HG03025 (cell line): Measurements from ENCODE around the gene SH2D2A.
A peak's percentile ranks its signal among the peaks of the same experiment; 100 is the strongest.
"Not testable (repeated sequence)": the region's sequence is repeated elsewhere in the genome, so short reads cannot be mapped to it uniquely, and the experiment has no call there.

Source experiments
- ATAC-seq: cut with Tn5 transposase; IDR thresholded peaks from one replicate; pipeline ENCODE4 v1.9.1; 2021; ENCODE audit warnings: mild to moderate bottlenecking, moderate library complexity; ENCODE audit not compliant: unreplicated experiment, low FRiP score

SH2D2A gene

DNA sequence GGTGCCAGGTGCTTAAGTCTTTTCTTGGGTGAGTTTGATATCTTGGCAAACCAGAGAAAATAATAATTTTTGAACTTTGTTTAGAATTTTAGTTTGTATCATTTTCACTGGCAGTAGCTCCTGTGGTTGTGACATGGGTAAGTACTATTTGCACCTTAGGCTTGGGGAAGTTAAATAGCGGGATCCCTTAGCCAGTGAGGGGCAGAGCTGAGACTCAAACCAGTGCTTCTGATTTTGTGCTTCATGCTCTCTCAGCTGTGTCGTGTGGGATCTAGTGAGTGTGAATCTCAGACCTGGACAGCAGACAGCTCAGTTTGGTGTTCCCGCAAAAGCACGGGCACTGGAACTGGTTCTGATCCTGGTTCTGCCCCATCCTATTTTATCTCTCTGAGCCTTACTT, 39.7 kb downstream of the SH2D2A start:
- ATAC-seq: no peak

DNA sequence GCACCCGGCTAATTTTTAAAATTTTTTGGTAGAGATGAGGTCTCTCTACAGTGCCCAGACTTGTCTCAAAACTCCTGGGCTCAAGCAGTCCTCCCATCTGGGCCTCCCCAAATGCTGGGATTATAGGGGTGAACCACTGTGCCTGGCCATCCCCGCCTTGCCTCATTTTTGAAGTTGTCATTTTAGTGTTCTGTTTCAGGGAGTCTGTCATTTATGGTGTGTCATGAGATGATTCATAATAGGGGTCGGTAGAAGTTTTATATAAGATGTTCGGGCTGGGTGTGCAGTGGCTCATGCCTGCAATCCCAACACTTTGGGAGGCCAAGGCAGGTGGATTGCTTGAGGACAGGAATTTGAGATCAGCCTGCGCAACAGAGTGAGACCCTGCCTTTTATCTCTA, 40.8 kb downstream of the SH2D2A start:
- ATAC-seq: no peak

DNA sequence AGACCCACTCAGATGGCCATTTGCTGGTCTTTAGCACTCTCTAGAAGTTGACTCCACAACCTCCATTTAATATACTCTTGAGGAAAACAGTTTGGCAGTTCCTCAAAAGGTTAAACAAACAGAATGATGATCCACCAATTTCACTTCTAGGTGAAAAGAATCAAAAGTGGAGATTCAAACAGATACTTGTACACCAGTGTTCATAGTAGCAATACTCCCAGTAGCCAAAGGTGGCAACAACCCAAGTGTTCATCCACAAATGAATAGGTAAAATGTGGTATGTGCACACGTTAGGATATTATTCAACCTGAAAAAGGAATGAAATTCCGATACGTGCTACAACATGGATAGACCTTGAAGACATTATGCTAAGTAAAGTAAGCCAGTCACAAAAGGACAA, 43.0 kb downstream of the SH2D2A start:
- no peak for ATAC-seq

DNA sequence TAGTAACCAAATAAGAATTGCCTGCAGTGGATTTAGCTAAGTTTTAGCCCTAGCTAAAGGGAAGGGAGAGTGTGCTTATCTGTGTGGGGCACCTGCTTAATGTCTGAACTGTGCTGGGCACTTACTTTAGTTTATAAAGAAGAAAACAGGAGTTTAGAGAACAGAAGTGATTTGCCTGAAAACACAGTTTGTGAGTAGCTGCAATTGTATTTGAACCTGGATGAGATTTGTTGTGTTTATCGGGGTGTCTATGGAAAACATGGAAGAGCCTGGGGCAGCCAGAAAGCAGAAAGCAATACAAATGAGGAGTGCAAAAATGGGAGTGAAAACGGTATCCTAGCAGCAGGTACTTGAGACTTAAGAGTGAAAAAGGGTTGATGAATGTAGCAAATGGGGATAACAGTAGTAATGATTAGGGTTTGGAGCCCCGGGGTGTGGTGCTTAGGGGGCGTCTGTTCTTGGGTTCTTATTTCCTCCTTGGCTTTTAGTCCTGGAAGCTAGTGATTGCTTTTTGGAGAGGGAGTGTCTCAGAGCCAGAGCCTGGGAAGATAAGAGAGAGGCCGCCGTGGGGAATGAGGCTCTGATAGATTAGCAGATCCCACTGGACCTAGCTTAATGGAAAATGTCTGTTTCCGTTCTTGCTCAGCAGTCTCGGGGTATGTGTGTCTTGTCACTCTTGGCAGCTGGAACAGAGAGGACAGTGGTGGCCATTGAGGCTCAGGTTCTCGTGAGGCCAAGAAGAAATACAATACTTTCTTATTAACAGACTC, 43.7 kb downstream of the SH2D2A start:
- no peak for ATAC-seq

DNA sequence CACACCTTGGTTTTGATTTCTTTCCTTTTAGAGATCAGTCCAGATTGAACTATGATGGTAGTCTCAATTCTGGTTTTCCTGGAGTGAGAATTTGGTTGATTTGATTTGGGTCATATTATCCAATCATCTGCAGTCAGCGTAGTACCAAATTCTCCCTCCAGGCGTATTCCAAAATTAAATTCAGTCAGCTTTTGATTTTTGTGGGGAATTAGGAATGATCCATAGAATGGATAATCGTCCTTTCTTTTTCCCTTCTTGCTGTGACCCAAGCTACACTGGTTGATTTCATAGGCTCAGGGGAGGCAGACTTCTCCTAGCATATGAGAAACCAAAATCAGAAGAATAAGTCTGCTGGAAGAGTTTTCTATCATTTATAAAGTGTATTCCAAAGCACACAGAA, 44.4 kb downstream of the SH2D2A start:
- ATAC-seq: no peak

DNA sequence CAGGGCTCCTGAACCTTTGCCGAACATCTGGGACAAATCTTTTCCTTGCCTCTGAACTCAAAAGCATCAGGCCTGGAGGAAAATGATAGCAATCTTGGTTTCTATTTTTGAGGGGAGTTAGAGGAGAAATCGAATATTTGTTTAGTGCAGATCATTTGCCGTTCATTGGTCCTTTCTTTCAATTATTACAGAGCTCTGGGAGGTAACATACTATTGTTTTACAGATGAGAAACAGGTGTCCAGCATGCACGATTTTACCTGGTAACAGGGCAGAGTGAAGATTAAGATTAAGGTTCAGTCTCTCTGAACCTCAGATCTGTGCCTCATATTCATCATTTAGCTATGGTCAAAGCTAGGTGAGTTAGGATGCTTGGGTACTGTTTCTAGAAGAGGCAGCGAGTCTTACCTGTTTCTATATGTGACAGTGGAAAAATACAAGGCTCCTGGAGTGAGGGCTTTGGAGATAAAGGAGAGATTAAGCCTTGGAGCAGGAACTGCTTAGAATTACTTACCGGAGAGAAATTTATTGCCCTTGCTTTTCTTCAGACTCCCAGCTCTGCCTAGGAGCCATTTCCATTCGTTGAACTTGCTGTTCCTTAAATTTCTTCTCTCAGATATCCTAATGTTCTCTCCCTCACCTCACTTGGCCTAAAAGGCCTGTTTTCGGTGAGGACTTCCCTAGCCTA, 47.9 kb downstream of the SH2D2A start:
- no peak for ATAC-seq

DNA sequence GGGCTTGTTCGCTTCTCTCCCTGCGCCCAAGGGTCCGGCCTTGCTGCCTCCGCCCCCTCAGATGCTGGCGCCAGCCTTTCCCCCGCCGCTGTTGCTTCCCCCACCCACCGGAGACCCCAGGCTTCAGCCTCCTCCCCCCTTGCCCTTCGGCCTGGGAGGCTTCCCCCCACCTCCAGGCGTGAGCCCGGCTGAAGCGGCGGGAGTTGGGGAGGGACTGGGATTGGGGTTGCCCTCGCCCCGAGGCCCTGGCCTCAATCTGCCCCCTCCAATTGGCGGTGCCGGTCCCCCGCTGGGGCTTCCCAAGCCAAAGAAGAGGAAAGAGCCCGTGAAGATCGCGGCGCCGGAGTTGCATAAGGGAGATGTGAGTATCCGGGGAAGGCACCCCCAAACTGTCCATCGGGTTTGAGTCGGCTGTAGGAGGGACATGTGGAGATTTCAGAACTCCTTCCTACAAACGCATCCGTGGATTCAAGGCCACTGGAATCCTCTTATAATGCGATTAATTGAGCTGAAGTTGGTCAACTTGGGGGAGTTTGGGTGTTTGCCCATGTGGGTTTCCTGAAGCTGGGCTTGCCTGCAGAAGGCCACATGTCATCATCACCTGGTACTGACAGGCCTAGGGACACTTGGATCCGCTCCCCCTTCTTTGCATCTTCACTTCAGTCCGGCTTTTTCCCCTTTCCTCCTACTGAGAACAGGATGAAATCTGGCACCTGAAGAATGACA, 48.6 kb downstream of the SH2D2A start:
- ATAC-seq: peak; percentile 3

DNA sequence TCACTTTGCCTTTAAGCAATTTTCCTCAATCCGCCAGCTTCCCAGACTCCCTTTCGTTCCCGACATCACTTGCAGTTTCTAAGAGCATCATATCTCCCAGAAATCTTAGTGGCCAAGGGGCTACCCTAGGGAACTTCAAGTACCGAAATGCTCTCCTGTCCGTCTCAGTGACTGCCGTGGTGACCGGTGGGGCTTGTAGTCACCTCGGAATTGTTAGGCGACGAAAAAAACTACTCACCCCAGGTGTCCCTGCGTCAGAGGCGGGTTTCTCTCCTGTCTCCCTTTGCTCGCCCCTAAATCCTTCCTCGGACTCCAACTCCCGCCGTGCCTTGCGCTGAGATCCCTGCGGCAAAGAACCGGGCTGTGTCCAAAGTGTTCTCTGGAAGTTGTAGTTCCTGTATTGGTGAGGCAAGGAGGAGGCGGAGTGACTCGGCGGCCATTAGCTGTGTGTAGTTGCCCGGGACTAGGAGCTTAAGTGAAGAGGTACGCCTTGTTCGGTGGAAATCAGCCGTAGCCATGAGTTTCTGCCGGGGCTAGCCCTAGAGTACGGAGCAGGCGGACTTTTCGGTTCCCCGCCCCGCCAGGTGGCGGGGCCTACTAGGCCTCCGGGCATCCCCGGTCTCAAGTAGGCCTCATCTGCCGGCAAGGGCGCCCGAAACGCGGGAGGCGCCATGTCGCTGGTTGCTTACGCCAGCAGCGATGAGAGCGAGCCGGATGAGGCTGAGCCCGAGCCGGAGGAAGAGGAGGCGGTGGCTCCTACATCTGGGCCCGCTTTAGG, 49.4 kb downstream of the SH2D2A start, which contains the start of gene PRCC:
Gene PRCC (plus strand): TSS at position 435 of the 778 bp plus-strand sequence. CDS start 237 bp downstream, at position 672.
- peak; percentile 92 for ATAC-seq

DNA sequence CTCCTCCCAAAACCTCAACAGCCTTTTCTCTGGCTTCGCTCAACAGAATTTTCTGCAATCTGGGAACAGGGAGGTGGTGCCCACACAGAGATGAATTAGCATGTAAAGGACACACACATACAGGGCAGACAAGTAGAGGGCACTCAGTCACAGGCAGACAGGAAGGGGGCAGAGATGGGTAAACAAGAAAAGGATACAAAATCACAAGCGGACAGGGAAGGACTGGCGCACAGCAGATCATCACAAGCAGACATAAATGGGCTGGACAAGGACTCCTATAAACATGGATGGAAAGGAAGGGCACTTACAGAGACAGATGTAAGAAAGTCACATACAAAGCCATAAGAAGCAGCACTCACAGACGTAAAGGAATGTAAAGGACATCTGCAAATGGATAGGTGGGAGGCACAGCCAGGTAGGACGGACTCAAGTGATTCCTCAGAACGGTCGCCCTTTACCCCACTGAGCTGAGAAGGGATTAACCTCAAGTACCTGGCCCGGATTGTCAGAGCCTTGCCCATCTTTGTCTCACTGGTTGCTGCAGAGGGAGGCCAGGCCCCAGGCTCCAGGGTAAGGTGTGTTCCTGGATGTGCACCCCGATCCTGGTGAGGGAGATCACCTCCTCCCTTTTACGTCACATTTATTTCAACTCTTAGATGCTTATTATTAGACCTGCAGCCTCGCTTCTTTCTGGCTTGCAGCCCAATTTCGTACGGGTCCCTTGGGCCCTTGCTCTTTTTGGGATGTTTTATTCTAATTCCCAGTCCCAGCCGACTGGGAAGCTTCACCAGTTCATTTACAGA, 50.1 kb downstream of the SH2D2A start:
- ATAC-seq: no peak

DNA sequence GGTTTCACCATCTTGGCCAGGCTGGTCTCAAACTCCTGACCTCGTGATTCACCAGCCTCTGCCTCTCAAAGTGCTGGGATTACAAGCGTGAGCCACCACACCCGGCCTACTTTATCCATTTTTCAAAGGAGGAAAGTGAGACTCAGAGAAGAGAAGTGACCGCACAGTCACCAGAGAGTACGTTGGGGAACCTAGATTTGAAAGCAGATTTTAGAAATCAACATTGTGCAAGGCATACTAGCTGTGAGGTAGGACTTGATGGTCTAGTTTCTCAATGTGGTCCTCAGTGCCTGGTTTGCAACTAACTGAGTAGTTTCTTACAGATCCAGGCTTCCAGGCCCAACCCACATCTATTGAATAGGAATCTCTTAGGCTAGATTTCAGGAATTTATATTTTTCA, 51.0 kb downstream of the SH2D2A start:
- ATAC-seq: no peak

DNA sequence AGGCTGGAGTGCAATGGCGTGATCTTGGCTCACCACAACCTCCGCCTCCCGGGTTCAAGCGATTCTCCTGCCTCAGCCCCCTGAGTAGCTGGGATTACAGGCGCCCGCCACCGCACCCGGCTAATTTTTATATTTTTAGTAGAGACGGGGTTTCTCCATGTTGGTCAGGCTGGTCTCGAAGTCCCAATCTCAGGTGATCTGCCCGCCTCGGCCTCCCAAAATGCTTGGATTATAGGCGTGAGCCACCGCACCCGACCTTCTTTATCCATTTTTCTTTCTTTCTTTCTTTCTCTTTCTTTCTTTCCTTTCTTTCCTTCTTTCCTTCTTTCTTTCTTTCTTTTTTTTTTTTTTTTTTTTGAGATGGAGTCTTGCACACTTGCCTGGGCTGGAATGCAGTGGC, 51.5 kb downstream of the SH2D2A start:
- ATAC-seq: not testable (repeated sequence)

DNA sequence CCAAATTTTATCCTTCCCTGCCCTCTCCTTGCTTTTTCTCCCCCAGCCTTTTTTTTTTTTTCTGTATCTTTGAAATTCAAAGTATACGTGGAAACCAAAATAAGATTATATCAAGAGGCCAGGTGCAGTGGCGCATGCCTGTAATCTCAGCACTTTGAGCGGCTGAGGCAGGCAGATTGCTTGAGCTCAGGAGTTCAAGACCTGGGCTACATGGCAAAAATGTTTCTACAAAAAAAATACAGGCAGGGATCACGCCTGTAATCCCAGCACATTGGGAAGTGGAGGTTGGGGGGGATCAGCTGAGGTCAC, 55.9 kb downstream of the SH2D2A start:
- no peak for ATAC-seq

DNA sequence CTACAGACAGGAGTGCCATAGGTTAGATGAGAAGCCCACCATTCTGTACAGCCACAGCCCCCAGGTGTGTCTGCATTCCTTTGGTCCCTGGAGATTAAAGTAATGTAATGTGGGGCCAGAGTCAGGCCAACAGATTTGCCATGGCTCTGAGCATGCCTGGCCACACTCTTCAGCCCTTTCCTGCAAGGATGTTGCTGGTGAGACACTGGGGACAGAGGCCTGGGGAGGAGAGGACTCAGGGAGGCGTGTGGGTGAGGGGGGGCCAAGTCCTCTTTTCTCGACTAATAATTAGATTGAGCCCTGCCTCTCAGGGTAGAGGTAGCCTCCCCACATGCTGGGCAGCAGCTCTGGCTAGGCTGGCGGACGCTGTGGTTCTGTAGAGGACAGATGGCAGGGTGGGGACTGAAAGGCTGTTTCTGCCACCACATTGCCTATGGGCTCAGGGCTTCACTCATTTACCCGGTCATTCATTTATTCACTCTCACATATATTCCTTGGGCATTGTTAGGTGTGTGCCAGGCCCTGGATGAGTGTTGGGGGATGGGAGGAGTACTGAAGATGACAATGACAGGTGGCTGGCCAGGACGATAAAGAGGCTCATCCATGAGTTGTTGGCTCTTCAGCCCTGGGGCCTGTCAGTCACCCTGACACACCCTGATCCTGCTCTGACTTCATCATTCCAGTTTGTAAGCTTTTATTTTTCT, 56.4 kb downstream of the SH2D2A start:
- no peak for ATAC-seq

DNA sequence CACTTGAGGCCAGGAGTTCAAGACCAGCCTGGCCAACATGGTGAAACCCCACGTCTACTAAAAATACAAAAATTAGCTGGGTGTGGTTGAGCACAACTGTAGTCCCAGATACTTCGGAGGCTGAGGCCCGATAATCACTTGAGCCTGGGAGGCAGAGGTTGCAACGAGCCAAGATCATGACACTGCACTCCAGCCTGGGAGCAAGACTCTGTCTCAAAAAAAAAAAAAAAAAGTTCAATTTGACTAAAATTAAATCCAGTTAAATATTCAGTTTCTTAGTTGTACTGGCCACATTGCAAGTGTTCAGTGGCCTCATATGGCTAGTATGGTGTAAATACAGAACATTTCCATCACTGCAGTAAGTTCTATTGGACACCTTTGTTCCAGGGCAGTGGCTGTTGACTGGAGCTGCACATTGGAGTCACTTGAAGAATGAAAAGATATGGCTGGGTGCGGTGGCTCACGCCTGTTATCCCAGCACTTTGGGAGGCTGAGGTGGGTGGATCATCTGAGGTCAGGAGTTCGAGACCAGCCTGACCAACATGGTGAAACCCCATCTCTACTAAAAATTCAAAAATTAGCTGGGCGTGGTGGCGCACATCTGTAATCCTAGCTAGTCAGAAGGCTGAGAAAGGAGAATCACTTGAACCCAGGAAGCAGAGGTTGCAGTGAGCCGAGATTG, 58.9 kb downstream of the SH2D2A start:
- ATAC-seq: not testable (repeated sequence)

DNA sequence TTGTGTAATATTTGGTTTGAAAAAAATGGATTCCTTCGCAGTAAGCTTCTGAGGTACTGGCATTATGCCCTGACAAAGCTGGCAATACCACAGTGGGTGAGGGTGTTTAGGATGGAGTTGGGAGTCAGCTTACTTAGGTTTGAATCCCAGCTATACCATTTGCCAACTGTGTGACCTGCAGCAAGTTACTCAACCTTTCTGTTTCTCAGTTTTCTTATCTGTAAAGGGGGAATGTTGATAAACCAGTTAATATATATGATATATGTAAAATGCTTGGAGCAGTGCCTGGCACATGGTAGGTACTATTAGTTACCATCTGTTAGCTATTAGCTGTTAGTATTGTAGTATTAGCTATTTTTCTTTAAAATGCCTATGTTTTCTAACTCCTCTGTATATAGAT, 60.3 kb downstream of the SH2D2A start:
- no peak for ATAC-seq
